GM12878 (cell line): Measurements from ENCODE around the gene HNRNPLL. TPM values are rescaled to one million over a fixed set of nuclear protein-coding genes. Genes with fewer than 3 reads are reported as not detected.
A peak's percentile ranks its signal among the peaks of the same experiment; 100 is the strongest.

ENCODE experiments used
- ATAC-seq: fragments of 200-7000 bp; cut with Tn5 transposase; 3 replicates; pipeline ENCODE4 v1.9.1; 2020; ENCODE audit warnings: mild to moderate bottlenecking, moderate library complexity
- BruUV-seq: library from RNA; stranded (reverse); fragments of 400-500 nt; replicated peaks from 2 replicates; lab custom pipeline; 2021; lab: Mats Ljungman, UMichigan
- CTCF ChIA-PET: fragments of 300-600 bp; sonication (Branson Sonifier 250); formaldehyde crosslinking; extraction: SDS; loops from one replicate; lab custom pipeline; 2021; ENCODE audit warnings: inconsistent platforms; lab: Yijun Ruan, JAX
- POLR2A ChIA-PET: fragments of 350-600 bp; formaldehyde crosslinking; extraction: SDS; loops from one replicate; lab custom pipeline; 2021; ENCODE audit warnings: inconsistent platforms; lab: Charles Lee
- RAD21 ChIA-PET: fragments of 300-600 bp; sonication (Branson Sonifier 250); formaldehyde crosslinking; loops from one replicate; lab custom pipeline; 2023; ENCODE audit warnings: antibody characterized with exemption; ENCODE audit not compliant: unreplicated experiment; lab: Charles Lee
- SMC1A ChIA-PET: fragments of 300-600 bp; sonication (Branson Sonifier 250); formaldehyde crosslinking; loops from one replicate; lab custom pipeline; 2023; ENCODE audit not compliant: unreplicated experiment, uncharacterized antibody; lab: Charles Lee
- DNase-seq: peaks from one replicate; pipeline ENCODE4 v3.0.0-alpha.2; 2011; ENCODE audit warnings: low read depth, low spot score
- FAIRE-seq: peaks from 3 replicates; lab custom pipeline; 2011; peaks lifted over from hg19 to GRCh38; lab: Jason Lieb, UNC
- H2AFZ ChIP-seq: 2 replicates; pipeline ENCODE4 v1.6.0; 2011; ENCODE audit warnings: low read depth, low read length, control low read depth; ENCODE audit not compliant: control insufficient read depth
- H3K27ac ChIP-seq: 2 replicates; pipeline ENCODE4 v1.5.1; 2011; ENCODE audit warnings: control low read depth; ENCODE audit not compliant: control insufficient read depth, insufficient read depth
- H3K27me3 ChIP-seq, 2 experiments: replicated peaks in 1 of 2; 2 replicates each; pipeline versions ENCODE4 v1.6.0 to v1.6.1; 2011; ENCODE audit warnings: low read length in 1 of 2; ENCODE audit not compliant: control insufficient read depth in 2 of 2, insufficient read depth in 2 of 2
- H3K36me3 ChIP-seq, 2 experiments: 2 replicates each; pipeline ENCODE4 v1.5.1; 2011; ENCODE audit warnings: low read length in 1 of 2; ENCODE audit not compliant: control insufficient read depth in 2 of 2, insufficient read depth in 2 of 2
- H3K4me1 ChIP-seq: 2 replicates; pipeline ENCODE4 v1.6.1; 2011; ENCODE audit warnings: mild to moderate bottlenecking, low read length, moderate library complexity, mixed read lengths; ENCODE audit not compliant: control insufficient read depth, insufficient read depth
- H3K4me2 ChIP-seq: 2 replicates; pipeline ENCODE4 v1.6.0; 2011; ENCODE audit warnings: control low read depth; ENCODE audit not compliant: control insufficient read depth, insufficient read depth
- H3K4me3 ChIP-seq: fragments of 200-600 bp; sonication (generic); 2 replicates; pipeline ENCODE4 v1.5.1; 2016
- H3K79me2 ChIP-seq: 2 replicates; pipeline ENCODE4 v1.6.0; 2011; ENCODE audit warnings: low read length; ENCODE audit not compliant: control insufficient read depth, insufficient read depth
- H3K9ac ChIP-seq: 2 replicates; pipeline ENCODE4 v1.8.0; 2011; ENCODE audit warnings: low read length, control low read depth, mixed read lengths; ENCODE audit not compliant: control insufficient read depth, insufficient read depth
- H3K9me3 ChIP-seq: replicated peaks from 3 replicates; pipeline ENCODE4 v1.5.1; 2011; ENCODE audit warnings: mild to moderate bottlenecking, low read length; ENCODE audit not compliant: control insufficient read depth, insufficient read depth
- H4K20me1 ChIP-seq: 2 replicates; pipeline ENCODE4 v1.6.0; 2011; ENCODE audit not compliant: control insufficient read depth, insufficient read depth
- BCL3 ChIP-seq: IDR thresholded peaks from 2 replicates; pipeline ENCODE4 v1.6.1; 2011; ENCODE audit warnings: borderline replicate concordance, low read depth, mild to moderate bottlenecking, moderate library complexity, low read length; ENCODE audit not compliant: insufficient read depth, poor library complexity, severe bottlenecking
- E2F4 ChIP-seq: IDR thresholded peaks from 2 replicates; pipeline ENCODE4 v1.6.1; 2012; ENCODE audit warnings: low read depth, low read length, improper control_type of control experiment
- WGBS: methylation state at CpG from one replicate; pipeline ENCODE4 v1.1.6; 2016; ENCODE audit warnings: low lambda C conversion rate; ENCODE audit not compliant: insufficient replicate concordance, insufficient coverage; ENCODE audit errors: missing lambda C conversion rate; 5-methylcytosine and 5-hydroxymethylcytosine counted together
- in situ Hi-C: fragments of 300-500 bp; cut with MboI; formaldehyde crosslinking; loops from 9 replicates; pipeline ENCODE4 v1.14.3; 2018; ENCODE audit warnings: mixed read lengths
- intact Hi-C: fragments of 100-400 bp; cut with micrococcal nuclease; formaldehyde crosslinking; loops from one replicate; pipeline ENCODE4 v1.14.2; 2022; ENCODE audit not compliant: unreplicated experiment
- polyA plus RNA-seq, 11 experiments: library from polyadenylated mRNA; depleted of rRNA in 4 of 11; unstranded in 6 of 11; stranded (reverse) in 5 of 11; fragments of >200 nt; fragmentation: Nextera tagmentation in 4 of 11; fragmentation: Illumina TruSeq in 1 of 11; extraction: Ambion mirVana in 4 of 11; extraction: Trizol in 1 of 11; gene quantifications; 1 replicate in 1 of 11; 2 replicates in 10 of 11; pipeline versions ENCODE4 v1.2.1 to v1.2.3, GENCODE V29; 2011 to 2016; ENCODE audit warnings: inconsistent platforms in 2 of 11, missing spikeins in 2 of 11, low read depth in 1 of 11
- total RNA-seq, 4 experiments: library from RNA; depleted of rRNA in 3 of 4; stranded (reverse); fragments of >200 nt in 3 of 4; fragmentation: Illumina TruSeq in 1 of 4; extraction: Trizol in 1 of 4; gene quantifications; 2 replicates each; pipeline versions ENCODE4 v1.2.1 to v1.2.3, GENCODE V29; 2013 to 2021

The HNRNPLL gene
- total and polyA plus RNA-seq, 10 of the 15 experiments (the other 5 are each of a cell fraction or from before 2014, with no cell fraction given): 0.98 to 27.1 (median 2.9) TPM

GRCh38 chr2:38556006-38556801 is 46.5 kb downstream of the HNRNPLL start:
- no peak for ATAC-seq
- SMC1A ChIA-PET: interaction anchor here (0.6 to 2.1 kb wide), 8 partner anchors 12 to 578 kb away, joined by 3 to 5 read pairs (median 3); no protein-coding TSS in a partner anchor
- Histone ChIP-seq H3K9ac (no peak overlapping the region), H3K9me3 (no peaks in the 10 kb centered on the region), H3K4me3 (no peak overlapping the region), H4K20me1 (no peaks in the 10 kb centered on the region), H3K36me3 (no peaks in the 10 kb centered on the region), H2AFZ (no peak overlapping the region), H3K4me1 (no peaks in the 10 kb centered on the region), H3K27ac (no peak overlapping the region), H3K79me2 (no peaks in the 10 kb centered on the region), H3K4me2 (no peak overlapping the region), H3K27me3 (no peaks in the 10 kb centered on the region)
- in situ Hi-C loops: no loop called here
- no peak for FAIRE-seq
- WGBS: 23% methylated on average over 6 of the region's 6 CpGs
- RAD21 ChIA-PET: interaction anchor here (1.2 to 2.4 kb wide), 2 partner anchors 11 to 25 kb away, joined by 3 to 11 read pairs; no protein-coding TSS in a partner anchor
- POLR2A ChIA-PET: interaction anchor here (0.5 to 0.6 kb wide), 2 partner anchors 13 to 26 kb away, joined by 3 read pairs; no protein-coding TSS in a partner anchor
- intact Hi-C loops: no loop called here
- DNase-seq: no peak
- TF ChIP-seq BCL3 (peak; percentile 21), E2F4 (no peak)
- BruUV-seq: no TSS peak
- CTCF ChIA-PET: interaction anchor here (0.8 to 2.7 kb wide), 16 partner anchors 8 to 390 kb away, joined by 3 to 14 read pairs (median 4); partner anchors contain the start of gene SRSF7
